Stimulated activated CD8-positive, alpha-beta memory T cell treated with anti-CD3 and anti-CD28 coated beads, Interleukin-7, amount 100 ng/mL, for 48 hours (primary cell): ENCODE measurements around the gene GALNT12.

Experiments used
- DNase-seq, 2 donors: peaks; one replicate each; pipeline ENCODE4 v3.0.0-alpha.2; 2020; ENCODE audit warnings: low read depth in 1 of 2; ENCODE audit errors: extremely low read depth in 1 of 2

Gene GALNT12

GRCh38 chr9:98781588-98782383 lies 25.7 kb upstream of the GALNT12 start:
- DNase-seq, result no peak

GRCh38 chr9:98783518-98784226 lies 23.8 kb upstream of the GALNT12 start:
- no peak for DNase-seq

- no peak for DNase-seq
Measured at GRCh38 chr9:98784831-98785806, 22.4 kb upstream of the GALNT12 start.

GRCh38 chr9:98786750-98787510 lies 20.5 kb upstream of the GALNT12 start:
- no peak for DNase-seq

- DNase-seq, result no peak
Measured at GRCh38 chr9:98787766-98788335, 19.6 kb upstream of the GALNT12 start.

- DNase-seq, result no peak
Measured at GRCh38 chr9:98789483-98790133, 17.9 kb upstream of the GALNT12 start.

GRCh38 chr9:98790134-98790841 lies 17.2 kb upstream of the GALNT12 start:
- no peak for DNase-seq

GRCh38 chr9:98790842-98791607 lies 16.4 kb upstream of the GALNT12 start:
- DNase-seq, result peak in 1 of 2 donors; percentile 39

GRCh38 chr9:98791608-98792490 lies 15.6 kb upstream of the GALNT12 start:
- no peak for DNase-seq

GRCh38 chr9:98793031-98793430 lies 14.4 kb upstream of the GALNT12 start:
- no peak for DNase-seq

- no peak for DNase-seq
Measured at GRCh38 chr9:98794802-98795201, 12.7 kb upstream of the GALNT12 start.

GRCh38 chr9:98795295-98795955 lies 12.0 kb upstream of the GALNT12 start:
- DNase-seq, result no peak

- no peak for DNase-seq
Measured at GRCh38 chr9:98795970-98796363, 11.5 kb upstream of the GALNT12 start.

- DNase-seq, result peak; percentile 39 to 61
Measured at GRCh38 chr9:98796364-98797101, 10.9 kb upstream of the GALNT12 start, which contains the start of gene ANKS6. ANKS6 (minus strand) TSS chr9:98796555; CDS start chr9:98796491, 64 bp downstream.

- DNase-seq, result no peak
Measured at GRCh38 chr9:98797491-98797890, 10.0 kb upstream of the GALNT12 start.

GRCh38 chr9:98798254-98798653 lies 9.2 kb upstream of the GALNT12 start:
- no peak for DNase-seq
